ENCODE results near the gene ABCB11.
"Not testable (repeated sequence)": the region's sequence is repeated elsewhere in the genome, so short reads cannot be mapped to it uniquely, and the experiment has no call there.

ABCB11 gene

DNA sequence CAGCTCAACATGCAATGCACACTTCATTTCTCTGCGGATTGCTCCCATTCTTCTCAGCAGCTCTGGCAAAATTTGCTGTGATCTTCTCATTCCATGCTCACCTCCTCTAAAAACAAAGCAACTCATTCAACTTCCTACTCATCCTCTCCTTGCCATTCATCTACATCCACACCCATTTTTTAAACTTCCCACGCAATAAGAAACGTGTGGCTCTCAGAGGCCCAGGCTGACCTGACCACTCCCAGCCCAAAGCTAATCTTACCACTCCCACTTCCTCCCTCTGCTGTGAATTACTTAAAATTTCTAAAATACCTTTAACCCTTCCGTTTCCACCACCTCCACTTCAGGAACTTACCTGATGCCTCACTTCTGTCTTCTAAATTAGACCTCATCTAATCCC, 15.2 kb downstream of the ABCB11 start:
- Histone ChIP-seq H3K4me1 (ENCODE audit: control insufficient read depth, insufficient read depth, low read length) (peaks cover 5% of the 10 kb centered on the region; the same call in 1 of the 2 replicates), H3K4me3 (ENCODE audit: low read depth, low read length) (no peak overlapping the region), H3K27ac (ENCODE audit: low read depth, low read length) (no peak overlapping the region), H3K27me3 (ENCODE audit: control insufficient read depth, insufficient read depth, low read length) (no peaks in the 10 kb centered on the region), H3K36me3 (ENCODE audit: control insufficient read depth, insufficient read depth, low read length) (no peaks in the 10 kb centered on the region), H3K9ac (ENCODE audit: low read length) (no peak overlapping the region), H3K9me3 (ENCODE audit: control insufficient read depth, insufficient read depth, low read depth, low read length) (no peaks in the 10 kb centered on the region)

DNA sequence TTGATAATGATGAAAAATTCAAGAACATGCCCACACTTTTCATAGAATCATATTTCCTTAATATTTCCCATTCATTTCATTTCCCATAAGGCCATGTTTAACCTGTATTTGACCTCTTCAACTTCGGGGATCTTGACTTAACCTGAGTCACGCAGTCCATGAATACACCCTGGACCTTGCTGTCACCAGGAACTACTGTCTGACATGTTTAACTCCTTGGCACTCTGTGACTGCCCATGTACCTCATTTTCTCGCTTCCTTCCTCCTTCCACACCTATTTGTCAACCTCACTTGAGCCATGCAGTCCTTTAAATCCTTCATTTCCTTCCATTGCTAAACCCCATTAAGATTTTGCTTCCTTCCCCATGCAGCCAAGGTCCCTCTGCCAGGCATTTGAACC, 16.3 kb downstream of the ABCB11 start:
- Histone ChIP-seq H3K4me3 (ENCODE audit: low read depth, low read length) (no peak overlapping the region), H3K9me3 (ENCODE audit: control insufficient read depth, insufficient read depth, low read depth, low read length) (no peaks in the 10 kb centered on the region), H3K4me1 (ENCODE audit: control insufficient read depth, insufficient read depth, low read length) (peaks cover 5% of the 10 kb centered on the region; the same call in 1 of the 2 replicates), H3K36me3 (ENCODE audit: control insufficient read depth, insufficient read depth, low read length) (no peaks in the 10 kb centered on the region), H3K27me3 (ENCODE audit: control insufficient read depth, insufficient read depth, low read length) (no peaks in the 10 kb centered on the region), H3K9ac (ENCODE audit: low read length) (no peak overlapping the region), H3K27ac (ENCODE audit: low read depth, low read length) (no peak overlapping the region)

DNA sequence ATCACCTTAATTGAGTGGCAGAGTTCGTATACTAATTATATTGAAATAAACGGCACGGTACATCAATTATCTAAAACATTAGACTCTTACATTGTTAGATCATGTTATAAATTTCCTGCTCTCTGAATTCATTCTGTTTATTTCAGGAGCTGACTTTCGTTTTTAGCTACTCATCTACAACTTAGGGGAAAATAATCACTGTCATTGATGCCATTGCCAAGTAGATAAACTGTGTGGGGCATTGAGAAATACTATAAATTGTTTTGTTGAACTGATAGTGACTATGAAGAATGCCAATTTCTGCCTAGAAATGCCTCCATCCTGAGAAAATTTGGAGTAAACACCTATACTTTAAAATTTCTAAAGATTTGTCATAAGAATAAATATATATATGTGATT, 17.5 kb downstream of the ABCB11 start:
- Histone ChIP-seq H3K4me3 (ENCODE audit: low read depth, low read length) (no peak overlapping the region), H3K4me1 (ENCODE audit: control insufficient read depth, insufficient read depth, low read length) (peaks cover 5% of the 10 kb centered on the region; the same call in 1 of the 2 replicates), H3K9ac (ENCODE audit: low read length) (no peak overlapping the region), H3K36me3 (ENCODE audit: control insufficient read depth, insufficient read depth, low read length) (no peaks in the 10 kb centered on the region), H3K9me3 (ENCODE audit: control insufficient read depth, insufficient read depth, low read depth, low read length) (no peaks in the 10 kb centered on the region), H3K27ac (ENCODE audit: low read depth, low read length) (no peak overlapping the region), H3K27me3 (ENCODE audit: control insufficient read depth, insufficient read depth, low read length) (no peaks in the 10 kb centered on the region)

DNA sequence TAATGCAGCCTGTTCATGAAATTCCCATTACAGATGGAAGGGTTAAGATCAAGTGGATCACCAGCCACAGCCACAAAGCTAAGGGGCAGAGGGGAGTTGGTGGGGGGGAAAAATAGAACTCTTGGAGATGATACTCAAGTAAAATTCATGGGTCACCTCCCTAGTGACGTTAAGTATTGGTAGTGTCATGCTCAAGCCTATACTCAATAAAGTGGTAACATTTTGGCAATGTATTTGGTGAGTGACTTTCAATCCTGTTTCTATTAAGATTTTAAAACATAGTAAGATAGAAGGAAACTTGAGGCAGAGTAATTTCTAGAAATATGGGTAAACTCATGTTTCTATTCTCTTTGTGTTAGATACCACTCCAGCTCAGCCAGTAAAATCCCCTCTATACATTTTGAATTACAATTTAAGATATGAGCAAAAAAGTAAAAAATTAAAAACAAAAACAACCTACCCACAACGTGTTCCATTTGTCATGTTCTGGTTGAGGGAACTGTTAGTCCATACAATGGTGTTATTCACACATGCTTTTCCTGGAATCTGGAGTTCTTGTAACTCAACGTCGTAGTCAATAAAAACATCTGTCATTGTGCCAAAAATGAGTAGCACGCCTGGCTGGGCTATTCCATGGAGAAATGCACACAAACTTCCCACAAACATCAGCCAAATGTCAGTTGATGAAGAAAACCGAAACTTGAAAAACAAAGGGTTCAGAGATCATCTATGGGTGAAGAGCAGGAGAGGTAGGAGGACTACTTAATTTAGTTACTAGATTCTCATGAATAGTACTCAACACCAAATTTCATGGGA, 18.1 kb downstream of the ABCB11 start:
- no peak overlapping the region for H3K4me3 ChIP-seq (ENCODE audit: low read depth, low read length)
- no peak overlapping the region; the same call in 1 of the 2 replicates for H3K27ac ChIP-seq (ENCODE audit: low read depth, low read length)
- no peak overlapping the region for H3K9ac ChIP-seq (ENCODE audit: low read length)
- no peaks in the 10 kb centered on the region for H3K27me3 ChIP-seq (ENCODE audit: control insufficient read depth, insufficient read depth, low read length)
- H3K36me3 ChIP-seq (ENCODE audit: control insufficient read depth, insufficient read depth, low read length) = no peaks in the 10 kb centered on the region
- peaks cover 5% of the 10 kb centered on the region for H3K4me1 ChIP-seq (ENCODE audit: control insufficient read depth, insufficient read depth, low read length)
- H3K9me3 ChIP-seq (ENCODE audit: control insufficient read depth, insufficient read depth, low read depth, low read length) = no peaks in the 10 kb centered on the region

DNA sequence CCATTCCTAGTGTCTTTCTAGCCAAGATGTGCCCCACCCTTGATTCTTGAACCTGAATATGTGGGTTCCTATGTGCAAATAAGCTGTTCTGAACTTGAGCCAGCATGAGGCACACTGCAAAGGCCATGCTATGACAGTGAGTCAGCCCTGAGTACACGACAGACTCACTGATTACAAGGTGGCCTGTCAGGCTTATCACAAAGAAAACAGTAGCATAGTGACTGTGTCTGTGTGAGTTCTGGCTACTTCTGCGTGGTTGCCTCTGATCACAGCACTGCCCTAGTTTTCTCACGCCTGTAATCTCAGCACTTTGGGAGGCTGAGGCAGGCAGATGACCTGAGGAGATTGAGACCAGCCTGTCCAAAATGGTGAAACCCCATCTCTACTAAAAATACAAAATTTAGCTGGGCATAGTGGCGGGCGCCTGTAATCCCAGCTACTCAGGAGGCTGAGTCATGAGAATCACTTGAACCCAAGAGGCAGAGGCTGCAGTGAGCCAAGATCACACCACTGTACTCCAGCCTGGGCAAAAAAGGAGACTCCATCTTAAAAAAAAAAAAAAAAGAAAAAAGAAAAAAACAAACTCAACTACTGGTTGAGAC, 18.8 kb downstream of the ABCB11 start:
- H3K9me3 ChIP-seq (ENCODE audit: control insufficient read depth, insufficient read depth, low read depth, low read length); H3K27me3 ChIP-seq (ENCODE audit: control insufficient read depth, insufficient read depth, low read length); H3K4me3 ChIP-seq (ENCODE audit: low read depth, low read length); H3K36me3 ChIP-seq (ENCODE audit: control insufficient read depth, insufficient read depth, low read length); H3K9ac ChIP-seq (ENCODE audit: low read length); H3K4me1 ChIP-seq (ENCODE audit: control insufficient read depth, insufficient read depth, low read length); H3K27ac ChIP-seq (ENCODE audit: low read depth, low read length): not testable (repeated sequence)

DNA sequence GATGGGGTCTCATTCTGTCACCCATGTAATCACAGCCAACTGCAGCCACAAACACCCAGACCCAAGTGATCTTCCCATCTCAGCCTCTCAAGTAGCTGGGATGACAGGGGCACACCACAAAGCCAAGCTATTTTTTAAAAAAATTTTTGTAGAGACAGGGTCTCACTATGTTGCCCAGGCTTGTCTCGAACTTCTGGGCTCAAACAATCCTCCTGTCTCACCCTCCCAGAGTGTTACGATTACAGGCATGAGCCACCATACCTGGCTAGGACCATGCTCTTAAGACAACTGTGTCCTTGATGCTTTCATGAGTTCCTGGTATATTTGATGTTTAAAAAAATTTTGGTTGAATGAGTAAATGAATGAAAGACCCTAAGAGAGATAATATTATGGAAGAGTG, 19.4 kb downstream of the ABCB11 start:
- H3K27me3 ChIP-seq (ENCODE audit: control insufficient read depth, insufficient read depth, low read length) = no peaks in the 10 kb centered on the region
- H3K4me1 ChIP-seq (ENCODE audit: control insufficient read depth, insufficient read depth, low read length) = peaks cover 5% of the 10 kb centered on the region
- H3K9ac ChIP-seq (ENCODE audit: low read length) = no peak overlapping the region
- no peak overlapping the region; the same call in 1 of the 2 replicates for H3K27ac ChIP-seq (ENCODE audit: low read depth, low read length)
- no peaks in the 10 kb centered on the region for H3K9me3 ChIP-seq (ENCODE audit: control insufficient read depth, insufficient read depth, low read depth, low read length)
- H3K4me3 ChIP-seq (ENCODE audit: low read depth, low read length) = no peak overlapping the region
- no peaks in the 10 kb centered on the region for H3K36me3 ChIP-seq (ENCODE audit: control insufficient read depth, insufficient read depth, low read length)

DNA sequence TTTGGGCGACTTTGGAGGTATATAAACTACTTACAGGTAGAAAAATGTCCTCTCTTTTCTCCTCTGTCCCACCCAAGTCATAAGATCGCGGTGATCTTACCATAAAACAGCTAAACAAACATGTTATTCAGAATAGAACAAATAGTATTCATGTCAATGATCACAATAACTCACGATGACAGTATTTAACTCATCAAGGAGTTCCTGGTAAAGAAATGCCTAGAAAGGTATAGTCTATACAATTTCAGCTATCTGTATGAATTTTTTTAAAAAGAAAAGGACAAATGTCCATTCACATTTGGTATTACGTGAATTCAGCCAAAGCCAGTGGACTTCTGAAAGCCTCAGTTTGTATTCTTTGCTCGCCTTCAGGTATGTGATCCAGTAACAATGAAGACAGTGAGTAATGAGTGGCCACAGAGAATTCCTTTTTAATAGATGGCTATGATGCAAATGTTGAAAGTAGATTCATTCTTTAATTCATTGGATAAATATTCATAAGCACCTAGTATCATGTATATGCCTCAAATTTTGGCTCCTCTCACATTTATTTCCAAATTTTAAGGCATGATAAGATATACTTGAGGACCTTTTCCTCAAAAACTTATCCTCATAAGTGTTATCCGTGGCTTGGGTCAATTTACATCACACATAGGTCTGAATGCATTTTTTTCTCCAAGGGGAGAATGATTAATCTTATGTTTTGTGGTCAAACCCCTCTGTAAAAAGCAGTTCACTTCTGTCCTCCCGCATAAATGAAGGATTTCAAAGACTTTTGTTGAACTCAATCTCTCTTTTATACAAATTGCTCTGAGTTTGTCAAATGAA, 20.3 kb downstream of the ABCB11 start:
- Histone ChIP-seq H3K4me3 (ENCODE audit: low read depth, low read length) (no peak overlapping the region), H3K4me1 (ENCODE audit: control insufficient read depth, insufficient read depth, low read length) (peaks cover 3% of the 10 kb centered on the region), H3K9me3 (ENCODE audit: control insufficient read depth, insufficient read depth, low read depth, low read length) (no peaks in the 10 kb centered on the region), H3K9ac (ENCODE audit: low read length) (no peak overlapping the region), H3K27ac (ENCODE audit: low read depth, low read length) (no peak overlapping the region), H3K36me3 (ENCODE audit: control insufficient read depth, insufficient read depth, low read length) (no peaks in the 10 kb centered on the region), H3K27me3 (ENCODE audit: control insufficient read depth, insufficient read depth, low read length) (no peaks in the 10 kb centered on the region)

DNA sequence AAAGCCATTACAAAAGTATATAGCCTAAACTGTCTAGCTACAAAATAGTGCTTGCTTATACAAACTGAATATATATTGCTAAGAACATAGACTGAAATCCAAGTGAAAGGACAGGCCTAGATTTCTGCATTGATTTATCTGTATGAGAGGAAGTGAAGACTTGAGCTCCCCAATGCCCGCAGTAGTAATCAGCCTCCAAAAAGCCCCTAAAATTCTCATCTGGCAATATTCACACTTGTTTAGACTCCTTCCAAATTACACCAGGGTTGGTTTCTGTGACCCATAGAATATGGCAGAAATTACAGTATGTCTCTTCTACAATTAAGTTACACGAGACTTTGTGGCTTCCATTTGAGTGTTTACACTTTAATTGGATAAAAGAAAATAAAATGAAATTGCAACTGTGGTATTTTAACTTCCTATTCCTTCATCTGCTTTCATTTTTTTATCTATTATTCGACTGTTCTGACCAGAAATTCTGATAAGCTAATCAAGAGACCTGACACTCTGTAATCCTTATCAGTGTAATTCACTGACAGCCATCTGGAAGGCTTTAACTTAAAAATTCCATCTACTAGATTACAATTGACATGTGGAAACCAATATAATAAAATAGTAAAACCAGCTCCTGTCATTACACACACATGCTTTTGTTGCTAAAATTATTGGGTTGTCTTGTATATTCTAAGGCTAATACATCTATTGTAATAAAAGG, 21.1 kb downstream of the ABCB11 start:
- H3K9ac ChIP-seq (ENCODE audit: low read length) = no peak overlapping the region
- no peak overlapping the region; the same call in 1 of the 2 replicates for H3K27ac ChIP-seq (ENCODE audit: low read depth, low read length)
- H3K36me3 ChIP-seq (ENCODE audit: control insufficient read depth, insufficient read depth, low read length) = no peaks in the 10 kb centered on the region
- no peaks in the 10 kb centered on the region for H3K9me3 ChIP-seq (ENCODE audit: control insufficient read depth, insufficient read depth, low read depth, low read length)
- H3K4me1 ChIP-seq (ENCODE audit: control insufficient read depth, insufficient read depth, low read length) = peaks cover 4% of the 10 kb centered on the region
- H3K4me3 ChIP-seq (ENCODE audit: low read depth, low read length) = no peak overlapping the region
- H3K27me3 ChIP-seq (ENCODE audit: control insufficient read depth, insufficient read depth, low read length) = no peaks in the 10 kb centered on the region

DNA sequence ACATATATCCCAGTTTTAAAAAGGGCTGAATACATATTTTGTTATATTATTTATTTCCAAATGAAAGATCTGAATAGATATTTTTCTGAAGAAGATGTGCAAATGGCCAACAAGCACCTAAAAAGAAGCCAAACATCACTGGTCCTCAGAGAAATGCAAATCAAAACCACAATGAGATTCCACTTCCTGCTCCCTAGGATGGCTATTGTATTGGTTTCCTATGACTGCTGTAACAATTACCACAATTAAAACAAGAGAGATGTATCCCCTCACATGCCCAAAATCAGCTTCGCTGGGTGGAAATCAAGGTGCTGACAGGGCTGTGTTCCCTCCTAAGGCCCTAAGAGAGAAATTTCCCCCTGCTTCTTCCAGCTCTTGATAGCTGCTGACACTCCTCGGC, 23.2 kb downstream of the ABCB11 start:
- H3K4me3 ChIP-seq (ENCODE audit: low read depth, low read length) = no peak overlapping the region
- H3K27ac ChIP-seq (ENCODE audit: low read depth, low read length) = no peak overlapping the region
- peaks cover 9% of the 10 kb centered on the region for H3K4me1 ChIP-seq (ENCODE audit: control insufficient read depth, insufficient read depth, low read length)
- H3K36me3 ChIP-seq (ENCODE audit: control insufficient read depth, insufficient read depth, low read length) = no peaks in the 10 kb centered on the region
- H3K9me3 ChIP-seq (ENCODE audit: control insufficient read depth, insufficient read depth, low read depth, low read length) = no peaks in the 10 kb centered on the region
- no peaks in the 10 kb centered on the region for H3K27me3 ChIP-seq (ENCODE audit: control insufficient read depth, insufficient read depth, low read length)
- H3K9ac ChIP-seq (ENCODE audit: low read length) = no peak overlapping the region

DNA sequence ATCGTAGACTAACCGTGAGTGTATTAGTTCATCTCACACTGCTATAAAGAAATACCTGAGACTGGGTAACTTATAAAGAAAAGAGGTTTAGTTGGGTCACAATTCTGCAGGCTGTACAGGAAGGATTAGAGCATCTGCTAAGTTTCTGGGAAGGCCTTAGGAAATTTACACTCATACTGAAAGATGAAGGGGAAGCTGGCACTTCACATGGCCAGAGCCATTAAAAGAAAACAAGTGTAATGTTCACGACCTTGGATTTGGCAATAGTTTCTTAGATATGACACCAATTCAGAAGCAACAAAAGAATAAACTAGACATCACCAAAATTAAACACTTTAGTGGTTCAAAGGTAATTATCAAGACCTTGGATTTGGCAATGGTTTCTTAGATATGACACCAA, 23.8 kb downstream of the ABCB11 start:
- peaks cover 9% of the 10 kb centered on the region for H3K4me1 ChIP-seq (ENCODE audit: control insufficient read depth, insufficient read depth, low read length)
- H3K27me3 ChIP-seq (ENCODE audit: control insufficient read depth, insufficient read depth, low read length) = no peaks in the 10 kb centered on the region
- no peak overlapping the region for H3K9ac ChIP-seq (ENCODE audit: low read length)
- no peaks in the 10 kb centered on the region for H3K36me3 ChIP-seq (ENCODE audit: control insufficient read depth, insufficient read depth, low read length)
- 0 out of 2 replicates have a peak, but pooled peaks cover 1% of the 10 kb centered on the region for H3K9me3 ChIP-seq (ENCODE audit: control insufficient read depth, insufficient read depth, low read depth, low read length)
- no peak overlapping the region for H3K4me3 ChIP-seq (ENCODE audit: low read depth, low read length)
- H3K27ac ChIP-seq (ENCODE audit: low read depth, low read length) = no peak overlapping the region

All from HUES6 (cell line).